ENCODE measurements around the gene FER1L5.
A peak's percentile ranks its signal among the peaks of the same experiment; 100 is the strongest.

Gene FER1L5

DNA sequence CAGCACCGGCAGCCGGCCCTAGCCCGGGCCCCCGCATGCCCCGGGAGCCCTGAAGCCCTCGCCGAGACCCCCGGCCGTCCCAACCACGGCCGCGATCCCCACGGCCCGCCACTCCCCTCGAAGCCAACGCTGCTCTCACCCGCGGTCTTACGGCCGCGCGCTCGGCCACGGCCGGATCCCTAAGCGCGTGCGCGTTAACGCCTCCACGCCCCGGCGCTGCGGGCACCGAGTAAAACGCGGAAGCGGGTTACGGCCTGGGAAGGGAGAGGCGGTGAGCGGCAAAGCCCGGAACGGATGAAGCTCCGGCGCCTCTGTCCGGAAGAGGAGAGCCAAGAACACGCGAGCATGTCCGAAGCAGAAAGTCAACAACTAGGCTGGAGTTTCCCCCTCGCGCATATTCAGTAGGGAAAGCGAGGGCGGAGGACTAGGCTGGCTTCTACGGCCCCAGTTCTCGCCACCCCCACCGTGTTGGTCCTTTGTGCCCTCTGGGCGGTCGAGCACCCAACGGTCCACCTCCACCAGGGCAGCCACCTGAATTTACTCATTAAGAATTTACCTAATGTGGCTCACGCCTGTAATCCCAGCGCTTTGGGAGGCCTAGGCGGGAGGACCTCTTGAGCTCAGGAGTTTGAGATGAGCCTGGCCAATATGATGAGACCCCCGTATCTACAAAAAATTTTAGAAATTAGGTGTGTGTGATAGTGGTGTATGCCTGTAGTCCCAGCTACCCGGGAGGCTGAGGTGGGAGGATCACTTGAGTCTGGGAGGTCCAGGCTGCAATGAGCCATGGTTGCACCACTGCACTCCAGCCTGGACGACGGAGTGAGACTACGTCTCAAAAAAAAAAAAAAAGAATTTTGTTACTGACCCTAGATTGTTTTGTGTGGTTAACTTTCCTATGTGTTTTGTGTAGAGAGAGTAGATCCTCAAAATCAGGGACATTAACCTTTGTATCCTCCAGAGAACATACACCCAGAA lies 4.1 kb upstream of the FER1L5 start, which contains the start of gene KANSL3:
Gene KANSL3, minus strand, starts transcription at position 169 of the 978 bp plus-strand sequence. CDS start 1,177 bp downstream, outside the sequence.
- H3K9me3 ChIP-seq (ENCODE audit: insufficient read depth, low read depth, low read length) = no peaks in the 10 kb centered on the region
- peaks cover 39% of the 10 kb centered on the region for H4K20me1 ChIP-seq (ENCODE audit: insufficient read depth, low read length, poor library complexity, severe bottlenecking)
- H3K27me3 ChIP-seq (ENCODE audit: insufficient read depth, low read length, poor library complexity, severe bottlenecking) = no peaks in the 10 kb centered on the region
- H3K9ac ChIP-seq (ENCODE audit: low read depth, low read length, poor library complexity, severe bottlenecking) = peak within 1 kb of the TSS; percentile 96
- peak within 1 kb of the TSS; percentile 81 for H3K4me2 ChIP-seq (ENCODE audit: low read depth, low read length, poor library complexity, severe bottlenecking)
- no peaks in the 10 kb centered on the region for H3F3A ChIP-seq (ENCODE audit: low read depth)
- H3K79me2 ChIP-seq (ENCODE audit: insufficient read depth, low read length) = peaks cover 44% of the 10 kb centered on the region
- no peak for TF ChIP-seq EZH2phosphoT487 (IDR thresholded peaks at IDR 0.05; ENCODE audit: borderline replicate concordance)
- no peak for TF ChIP-seq CTCF (conservative IDR thresholded peaks at IDR 0.05; ENCODE audit: low read length)
- H3K9me2 ChIP-seq (replicated peaks; ENCODE audit: low read depth, low read length) = no peaks in the 10 kb centered on the region
- H3K4me3 ChIP-seq (ENCODE audit: low read length, poor library complexity, severe bottlenecking) = peak within 1 kb of the TSS; percentile 100
- peaks cover 24% of the 10 kb centered on the region for H3K4me1 ChIP-seq (ENCODE audit: insufficient read depth, low read length, poor library complexity, severe bottlenecking)
- peak within 1 kb of the TSS; percentile 85 for H2AFZ ChIP-seq (ENCODE audit: low read length)
- no peaks in the 10 kb centered on the region for H3K36me3 ChIP-seq (ENCODE audit: insufficient read depth, low read length)

DNA sequence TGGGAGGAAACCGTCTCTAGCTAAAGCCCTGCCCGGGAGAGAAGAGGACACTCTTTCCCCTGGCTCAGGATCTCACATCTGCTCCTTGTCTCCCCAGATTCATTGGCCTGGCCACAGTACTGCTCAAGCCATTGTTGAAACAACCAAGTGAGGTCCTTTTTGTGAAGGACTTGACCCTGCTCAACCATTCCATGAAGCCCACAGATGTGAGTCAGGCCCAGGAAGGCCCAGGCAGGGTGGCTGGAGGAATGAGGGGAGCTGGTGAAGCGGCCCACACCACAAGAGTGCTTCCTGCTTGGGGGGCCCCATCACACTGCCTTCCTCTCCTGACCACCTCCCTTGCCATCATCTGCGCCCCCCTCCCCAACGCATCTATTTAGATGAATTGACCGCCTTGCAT lies 5.1 kb downstream of the FER1L5 start:
- TF ChIP-seq EZH2phosphoT487 (IDR thresholded peaks at IDR 0.05; ENCODE audit: borderline replicate concordance) (no peak), CTCF (conservative IDR thresholded peaks at IDR 0.05; ENCODE audit: low read length) (no peak)

GRCh38 chr2:96648306-96648930 lies 5.9 kb downstream of the FER1L5 start:
- no peaks in the 10 kb centered on the region for H3K9me3 ChIP-seq (ENCODE audit: insufficient read depth, low read depth, low read length)
- no peaks in the 10 kb centered on the region for H3K9me2 ChIP-seq (replicated peaks; ENCODE audit: low read depth, low read length)
- no peak overlapping the region for H3K4me3 ChIP-seq (ENCODE audit: low read length, poor library complexity, severe bottlenecking)
- no peaks in the 10 kb centered on the region for H3K36me3 ChIP-seq (ENCODE audit: insufficient read depth, low read length)
- TF ChIP-seq EZH2phosphoT487 (IDR thresholded peaks at IDR 0.05; ENCODE audit: borderline replicate concordance) = no peak
- no peak for TF ChIP-seq CTCF (conservative IDR thresholded peaks at IDR 0.05; ENCODE audit: low read length)
- no peak overlapping the region for H3K9ac ChIP-seq (ENCODE audit: low read depth, low read length, poor library complexity, severe bottlenecking)
- no peaks in the 10 kb centered on the region for H3K79me2 ChIP-seq (ENCODE audit: insufficient read depth, low read length)
- H3F3A ChIP-seq (ENCODE audit: low read depth) = no peaks in the 10 kb centered on the region
- no peaks in the 10 kb centered on the region for H3K4me1 ChIP-seq (ENCODE audit: insufficient read depth, low read length, poor library complexity, severe bottlenecking)
- H2AFZ ChIP-seq (ENCODE audit: low read length) = no peak overlapping the region
- no peaks in the 10 kb centered on the region for H3K27me3 ChIP-seq (ENCODE audit: insufficient read depth, low read length, poor library complexity, severe bottlenecking)
- H4K20me1 ChIP-seq (ENCODE audit: insufficient read depth, low read length, poor library complexity, severe bottlenecking) = no peaks in the 10 kb centered on the region
- no peak overlapping the region for H3K4me2 ChIP-seq (ENCODE audit: low read depth, low read length, poor library complexity, severe bottlenecking)

More for the DNA sequence above, 5.1 kb downstream of the FER1L5 start:
- Histone ChIP-seq H3K9me3 (ENCODE audit: insufficient read depth, low read depth, low read length) (no peaks in the 10 kb centered on the region), H3K9ac (ENCODE audit: low read depth, low read length, poor library complexity, severe bottlenecking) (no peak overlapping the region), H2AFZ (ENCODE audit: low read length) (no peak overlapping the region), H3K27me3 (ENCODE audit: insufficient read depth, low read length, poor library complexity, severe bottlenecking) (no peaks in the 10 kb centered on the region), H3K79me2 (ENCODE audit: insufficient read depth, low read length) (no peaks in the 10 kb centered on the region), H3K4me2 (ENCODE audit: low read depth, low read length, poor library complexity, severe bottlenecking) (no peak overlapping the region), H3K4me3 (ENCODE audit: low read length, poor library complexity, severe bottlenecking) (no peak overlapping the region), H3K36me3 (ENCODE audit: insufficient read depth, low read length) (no peaks in the 10 kb centered on the region), H3K9me2 (replicated peaks; ENCODE audit: low read depth, low read length) (no peaks in the 10 kb centered on the region), H3F3A (ENCODE audit: low read depth) (no peaks in the 10 kb centered on the region), H3K4me1 (ENCODE audit: insufficient read depth, low read length, poor library complexity, severe bottlenecking) (no peaks in the 10 kb centered on the region), H4K20me1 (ENCODE audit: insufficient read depth, low read length, poor library complexity, severe bottlenecking) (no peaks in the 10 kb centered on the region)

All from Loucy (cell line).